CD14-positive monocyte (primary cell): ENCODE measurements around the gene FAM25A. TPM values are rescaled to one million over a fixed set of nuclear protein-coding genes. Genes with fewer than 3 reads are reported as not detected.

Experiments used
- DNase-seq, 3 donors: peaks; one replicate each; pipeline ENCODE4 v3.0.0-alpha.2; 2011 to 2022
- H2AFZ ChIP-seq: 2 replicates; pipeline ENCODE4 v1.6.0; 2012; ENCODE audit warnings: mild to moderate bottlenecking, low read depth, low read length, inconsistent platforms; ENCODE audit not compliant: insufficient read depth, poor library complexity, severe bottlenecking
- H3K27ac ChIP-seq, 2 donors: 1 replicate in 1 of 2; 2 replicates in 1 of 2; pipeline ENCODE4 v1.5.1; 2012 to 2013; ENCODE audit warnings: low read length in 2 of 2, control low read depth in 1 of 2, inconsistent platforms in 1 of 2, low read depth in 1 of 2, mild to moderate bottlenecking in 1 of 2
- H3K27me3 ChIP-seq, 2 donors: one replicate each; pipeline versions ENCODE4 v1.6.0 to v1.6.1; 2011 to 2013; ENCODE audit warnings: low read length in 2 of 2; ENCODE audit not compliant: control insufficient read depth in 2 of 2, insufficient read depth in 2 of 2
- H3K36me3 ChIP-seq, 2 donors: replicated peaks in 1 of 2; 1 replicate in 1 of 2; 2 replicates in 1 of 2; pipeline versions ENCODE4 v1.5.1 to v1.6.1; 2012 to 2013; ENCODE audit warnings: low read length in 2 of 2, control low read depth in 1 of 2, inconsistent platforms in 1 of 2, mild to moderate bottlenecking in 1 of 2; ENCODE audit not compliant: insufficient read depth in 2 of 2, control insufficient read depth in 1 of 2
- H3K4me1 ChIP-seq, 2 donors: 1 replicate in 1 of 2; 2 replicates in 1 of 2; pipeline versions ENCODE4 v1.5.1 to v1.6.1; 2012 to 2013; ENCODE audit warnings: low read length in 2 of 2, control low read depth in 1 of 2, inconsistent platforms in 1 of 2, mild to moderate bottlenecking in 1 of 2, moderate library complexity in 1 of 2; ENCODE audit not compliant: insufficient read depth in 2 of 2, control insufficient read depth in 1 of 2
- H3K4me2 ChIP-seq: replicated peaks from 2 replicates; pipeline ENCODE3; 2012; ENCODE audit warnings: low read length, moderate library complexity, mild to moderate bottlenecking; ENCODE audit not compliant: poor library complexity, severe bottlenecking; ENCODE audit errors: extremely low read depth
- H3K4me3 ChIP-seq, 3 experiments: fragments of 200-600 bp in 1 of 3; sonication (generic) in 1 of 3; replicated peaks in 1 of 3; 1 replicate in 2 of 3; 2 replicates in 1 of 3; pipeline ENCODE4 v1.5.1; 2011 to 2013; ENCODE audit warnings: low read length in 3 of 3, mild to moderate bottlenecking in 3 of 3, control low read depth in 2 of 3, low read depth in 2 of 3, inconsistent platforms in 1 of 3, moderate library complexity in 1 of 3
- H3K79me2 ChIP-seq: 2 replicates; pipeline ENCODE4 v1.6.0; 2012; ENCODE audit warnings: mild to moderate bottlenecking, control low read depth, inconsistent platforms, low read length, moderate library complexity; ENCODE audit not compliant: insufficient read depth
- H3K9ac ChIP-seq: 2 replicates; pipeline ENCODE4 v1.6.0; 2017; ENCODE audit warnings: low read length, mild to moderate bottlenecking; ENCODE audit not compliant: insufficient read depth, poor library complexity, severe bottlenecking
- H3K9me3 ChIP-seq, 2 donors: replicated peaks in 1 of 2; 1 replicate in 1 of 2; 2 replicates in 1 of 2; pipeline versions ENCODE4 v1.5.1 to v1.6.1; 2012 to 2013; ENCODE audit warnings: low read length in 2 of 2, control low read depth in 1 of 2; ENCODE audit not compliant: control insufficient read depth in 1 of 2, insufficient read depth in 1 of 2
- H4K20me1 ChIP-seq: 2 replicates; pipeline ENCODE4 v1.6.0; 2012; ENCODE audit warnings: mild to moderate bottlenecking, low read length, control low read depth, moderate library complexity; ENCODE audit not compliant: insufficient read depth
- H3K27ac Mint-ChIP-seq, 7 donors: one replicate each; pipeline ENCODE4 v1.8.0; 2020; ENCODE audit warnings: mild to moderate bottlenecking in 7 of 7, mixed read lengths in 7 of 7, moderate library complexity in 6 of 7, inconsistent platforms in 2 of 7
- H3K27me3 Mint-ChIP-seq, 3 donors: one replicate each; pipeline ENCODE4 v1.8.0; 2021 to 2022; ENCODE audit warnings: low read depth in 3 of 3, mild to moderate bottlenecking in 3 of 3, mixed read lengths in 3 of 3, moderate library complexity in 3 of 3, inconsistent platforms in 1 of 3
- H3K36me3 Mint-ChIP-seq, 2 donors: one replicate each; pipeline ENCODE4 v1.8.0; 2020; ENCODE audit warnings: mixed read lengths in 2 of 2, inconsistent platforms in 1 of 2, mild to moderate bottlenecking in 1 of 2
- H3K4me1 Mint-ChIP-seq: one replicate; pipeline ENCODE4 v1.8.0; 2020; ENCODE audit warnings: mild to moderate bottlenecking, mixed read lengths
- H3K4me3 Mint-ChIP-seq, 2 donors: one replicate each; pipeline ENCODE4 v1.8.0; 2020; ENCODE audit warnings: mild to moderate bottlenecking in 2 of 2, mixed read lengths in 2 of 2, moderate library complexity in 1 of 2
- H3K9me3 Mint-ChIP-seq, 7 donors: one replicate each; pipeline ENCODE4 v1.8.0; 2020 to 2022; ENCODE audit warnings: mixed read lengths in 7 of 7, mild to moderate bottlenecking in 6 of 7, moderate library complexity in 6 of 7, inconsistent platforms in 2 of 7
- CTCF ChIP-seq: fragments of 200-600 bp; IDR thresholded peaks from one replicate; pipeline ENCODE4 v1.8.0; 2022; ENCODE audit warnings: antibody characterized with exemption, mild to moderate bottlenecking
- whole genome bisulfite sequencing: methylation state at CpG from one replicate; pipeline ENCODE4 v1.1.5; 2013; ENCODE audit warnings: missing lambda C conversion rate; ENCODE audit not compliant: insufficient coverage; 5-methylcytosine and 5-hydroxymethylcytosine counted together
- intact Hi-C, 2 donors: fragments of 100-400 bp; cut with micrococcal nuclease; formaldehyde crosslinking; loops; one replicate each; pipeline versions ENCODE4 v1.15.0 to v1.15.1; 2023
- polyA plus RNA-seq, 3 donors: library from polyadenylated mRNA; depleted of rRNA in 1 of 3; unstranded in 2 of 3; stranded (reverse) in 1 of 3; fragments of 300-500 nt in 2 of 3; fragments of >200 nt in 1 of 3; fragmentation: Illumina TruSeq in 2 of 3; gene quantifications; 1 replicate in 2 of 3; 2 replicates in 1 of 3; pipeline ENCODE4 v1.2.3, GENCODE V29; 2012 to 2021

The FAM25A gene
- polyA plus RNA-seq, 3 donors: not detected

- Histone ChIP-seq H2AFZ (no peak overlapping the region), H3K27ac (no peak overlapping the region), H3K9ac (no peak overlapping the region), H3K4me2 (no peak overlapping the region), H3K36me3 (no peaks in the 10 kb centered on the region), H3K9me3 (no peaks in the 10 kb centered on the region), H3K79me2 (no peaks in the 10 kb centered on the region), H3K4me1 (no peaks in the 10 kb centered on the region), H3K27me3 (no peaks in the 10 kb centered on the region), H3K4me3 (no peak overlapping the region), H4K20me1 (no peaks in the 10 kb centered on the region)
- no peak overlapping the region for H3K4me3 Mint-ChIP-seq
- H3K27me3 Mint-ChIP-seq: peaks cover 2 to 9% (median 3%) of the 10 kb centered on the region in 3 donors
- TF ChIP-seq CTCF: no peak
- H3K36me3 Mint-ChIP-seq: peaks cover 0 to 4% of the 10 kb centered on the region in 2 donors
- DNase-seq: no peak
- no peaks in the 10 kb centered on the region for H3K4me1 Mint-ChIP-seq
- intact Hi-C loops: no loop called here
- H3K27ac Mint-ChIP-seq: no peak overlapping the region
- WGBS: no CpG with 5 or more reads among the region's 1 CpG
- peaks cover 0 to 3% (median 2%) of the 10 kb centered on the region in 7 donors for H3K9me3 Mint-ChIP-seq
These were observed 16.5 kb downstream of the FAM25A start for GRCh38 chr10:87036623-87037022.

- no peak overlapping the region for H2AFZ ChIP-seq
- H3K79me2 ChIP-seq: no peaks in the 10 kb centered on the region
- H3K9ac ChIP-seq: no peak overlapping the region
- H3K9me3 ChIP-seq: no peaks in the 10 kb centered on the region
- no peaks in the 10 kb centered on the region for H3K4me1 Mint-ChIP-seq
- no peaks in the 10 kb centered on the region for H3K4me1 ChIP-seq
- H3K27me3 ChIP-seq: no peaks in the 10 kb centered on the region
- no peak overlapping the region for H3K4me3 ChIP-seq
- DNase-seq: no peak
- H4K20me1 ChIP-seq: no peaks in the 10 kb centered on the region
- peak overlapping the region in 1 of 7 donors; percentile 2 for H3K27ac Mint-ChIP-seq
- 93% methylated on average over 3 of the region's 3 CpGs for WGBS
- no peak overlapping the region for H3K4me3 Mint-ChIP-seq
- no peak overlapping the region for H3K27ac ChIP-seq
- no peak for TF ChIP-seq CTCF
- intact Hi-C loops: no loop called here
- H3K27me3 Mint-ChIP-seq: peaks cover 2 to 3% (median 3%) of the 10 kb centered on the region in 3 donors
- H3K36me3 Mint-ChIP-seq: peaks cover 4 to 6% of the 10 kb centered on the region in 2 donors
- H3K36me3 ChIP-seq: no peaks in the 10 kb centered on the region
- no peaks in the 10 kb centered on the region for H3K9me3 Mint-ChIP-seq
- no peak overlapping the region for H3K4me2 ChIP-seq
These were observed 18.2 kb downstream of the FAM25A start for GRCh38 chr10:87038286-87038717.
